Measurements from ENCODE around the gene PFDN6. TPM values are rescaled to one million over a fixed set of nuclear protein-coding genes. Genes with fewer than 3 reads are reported as not detected.

PFDN6 gene
- total and polyA plus RNA-seq, 2 of the 13 experiments (the other 11 are each of a cell fraction or from before 2014, with no cell fraction given), result 75.5 to 87.0 TPM

DNA sequence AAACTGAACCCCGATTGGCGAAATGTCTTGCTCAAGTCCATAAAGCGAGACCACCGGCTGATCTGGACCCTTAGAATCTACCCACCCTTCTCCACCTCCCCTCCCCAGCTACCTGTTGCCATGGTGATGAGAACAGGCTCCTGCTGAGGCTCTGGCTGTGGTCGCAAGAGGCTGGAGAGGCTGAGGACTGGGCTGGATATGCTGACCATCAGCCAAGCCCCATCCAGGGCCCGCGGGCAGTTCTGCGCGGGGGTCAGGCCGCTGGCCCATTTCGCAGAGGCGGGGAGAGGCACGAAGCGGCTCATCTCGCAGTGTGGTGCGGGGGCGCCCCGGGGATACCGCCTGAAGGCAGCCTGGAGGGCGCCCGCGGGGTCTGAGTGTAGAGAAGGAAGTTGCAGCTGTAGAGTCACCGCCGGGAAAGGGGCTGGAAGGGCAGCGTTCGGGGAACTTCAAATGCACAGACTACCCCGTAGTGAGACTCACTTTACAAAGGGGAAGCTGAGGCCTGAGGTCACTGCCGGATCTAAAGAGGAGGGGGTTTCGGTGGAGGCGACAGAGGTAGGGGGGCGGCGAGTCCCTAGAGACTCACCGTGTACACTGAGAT, 23.8 kb downstream of the PFDN6 start (continued):
- TF ChIP-seq, protein P1, sequence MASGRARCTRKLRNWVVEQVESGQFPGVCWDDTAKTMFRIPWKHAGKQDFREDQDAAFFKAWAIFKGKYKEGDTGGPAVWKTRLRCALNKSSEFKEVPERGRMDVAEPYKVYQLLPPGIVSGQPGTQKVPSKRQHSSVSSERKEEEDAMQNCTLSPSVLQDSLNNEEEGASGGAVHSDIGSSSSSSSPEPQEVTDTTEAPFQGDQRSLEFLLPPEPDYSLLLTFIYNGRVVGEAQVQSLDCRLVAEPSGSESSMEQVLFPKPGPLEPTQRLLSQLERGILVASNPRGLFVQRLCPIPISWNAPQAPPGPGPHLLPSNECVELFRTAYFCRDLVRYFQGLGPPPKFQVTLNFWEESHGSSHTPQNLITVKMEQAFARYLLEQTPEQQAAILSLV (CRISPR knock-in tag; IDR thresholded peaks at IDR 0.05; ENCODE audit: borderline replicate concordance), result peak; percentile 25; the same call in 1 of the 2 replicates
- TF ChIP-seq, protein P2, sequence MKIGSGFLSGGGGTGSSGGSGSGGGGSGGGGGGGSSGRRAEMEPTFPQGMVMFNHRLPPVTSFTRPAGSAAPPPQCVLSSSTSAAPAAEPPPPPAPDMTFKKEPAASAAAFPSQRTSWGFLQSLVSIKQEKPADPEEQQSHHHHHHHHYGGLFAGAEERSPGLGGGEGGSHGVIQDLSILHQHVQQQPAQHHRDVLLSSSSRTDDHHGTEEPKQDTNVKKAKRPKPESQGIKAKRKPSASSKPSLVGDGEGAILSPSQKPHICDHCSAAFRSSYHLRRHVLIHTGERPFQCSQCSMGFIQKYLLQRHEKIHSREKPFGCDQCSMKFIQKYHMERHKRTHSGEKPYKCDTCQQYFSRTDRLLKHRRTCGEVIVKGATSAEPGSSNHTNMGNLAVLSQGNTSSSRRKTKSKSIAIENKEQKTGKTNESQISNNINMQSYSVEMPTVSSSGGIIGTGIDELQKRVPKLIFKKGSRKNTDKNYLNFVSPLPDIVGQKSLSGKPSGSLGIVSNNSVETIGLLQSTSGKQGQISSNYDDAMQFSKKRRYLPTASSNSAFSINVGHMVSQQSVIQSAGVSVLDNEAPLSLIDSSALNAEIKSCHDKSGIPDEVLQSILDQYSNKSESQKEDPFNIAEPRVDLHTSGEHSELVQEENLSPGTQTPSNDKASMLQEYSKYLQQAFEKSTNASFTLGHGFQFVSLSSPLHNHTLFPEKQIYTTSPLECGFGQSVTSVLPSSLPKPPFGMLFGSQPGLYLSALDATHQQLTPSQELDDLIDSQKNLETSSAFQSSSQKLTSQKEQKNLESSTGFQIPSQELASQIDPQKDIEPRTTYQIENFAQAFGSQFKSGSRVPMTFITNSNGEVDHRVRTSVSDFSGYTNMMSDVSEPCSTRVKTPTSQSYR (CRISPR knock-in tag; IDR thresholded peaks at IDR 0.05; ENCODE audit: borderline replicate concordance), result 0 out of 2 replicates have a peak, but pooled peaks have one; percentile 20
- TF ChIP-seq ZNF629 (CRISPR knock-in tag; conservative IDR thresholded peaks at IDR 0.05), result peak; percentile 82
- TF ChIP-seq, protein P3, sequence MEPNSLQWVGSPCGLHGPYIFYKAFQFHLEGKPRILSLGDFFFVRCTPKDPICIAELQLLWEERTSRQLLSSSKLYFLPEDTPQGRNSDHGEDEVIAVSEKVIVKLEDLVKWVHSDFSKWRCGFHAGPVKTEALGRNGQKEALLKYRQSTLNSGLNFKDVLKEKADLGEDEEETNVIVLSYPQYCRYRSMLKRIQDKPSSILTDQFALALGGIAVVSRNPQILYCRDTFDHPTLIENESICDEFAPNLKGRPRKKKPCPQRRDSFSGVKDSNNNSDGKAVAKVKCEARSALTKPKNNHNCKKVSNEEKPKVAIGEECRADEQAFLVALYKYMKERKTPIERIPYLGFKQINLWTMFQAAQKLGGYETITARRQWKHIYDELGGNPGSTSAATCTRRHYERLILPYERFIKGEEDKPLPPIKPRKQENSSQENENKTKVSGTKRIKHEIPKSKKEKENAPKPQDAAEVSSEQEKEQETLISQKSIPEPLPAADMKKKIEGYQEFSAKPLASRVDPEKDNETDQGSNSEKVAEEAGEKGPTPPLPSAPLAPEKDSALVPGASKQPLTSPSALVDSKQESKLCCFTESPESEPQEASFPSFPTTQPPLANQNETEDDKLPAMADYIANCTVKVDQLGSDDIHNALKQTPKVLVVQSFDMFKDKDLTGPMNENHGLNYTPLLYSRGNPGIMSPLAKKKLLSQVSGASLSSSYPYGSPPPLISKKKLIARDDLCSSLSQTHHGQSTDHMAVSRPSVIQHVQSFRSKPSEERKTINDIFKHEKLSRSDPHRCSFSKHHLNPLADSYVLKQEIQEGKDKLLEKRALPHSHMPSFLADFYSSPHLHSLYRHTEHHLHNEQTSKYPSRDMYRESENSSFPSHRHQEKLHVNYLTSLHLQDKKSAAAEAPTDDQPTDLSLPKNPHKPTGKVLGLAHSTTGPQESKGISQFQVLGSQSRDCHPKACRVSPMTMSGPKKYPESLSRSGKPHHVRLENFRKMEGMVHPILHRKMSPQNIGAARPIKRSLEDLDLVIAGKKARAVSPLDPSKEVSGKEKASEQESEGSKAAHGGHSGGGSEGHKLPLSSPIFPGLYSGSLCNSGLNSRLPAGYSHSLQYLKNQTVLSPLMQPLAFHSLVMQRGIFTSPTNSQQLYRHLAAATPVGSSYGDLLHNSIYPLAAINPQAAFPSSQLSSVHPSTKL (CRISPR knock-in tag; IDR thresholded peaks at IDR 0.05), result 0 out of 2 replicates have a peak, but pooled peaks have one; percentile 4
- peak; percentile 69; the same call in 1 of the 2 replicates for TF ChIP-seq KDM5A (IDR thresholded peaks at IDR 0.05; ENCODE audit: borderline replicate concordance, low read length)
- 0 out of 2 replicates have a peak, but pooled peaks have one; percentile 0 for TF ChIP-seq FOXO1 (CRISPR knock-in tag; IDR thresholded peaks at IDR 0.05)
- no peak for TF ChIP-seq ZNF441 (CRISPR knock-in tag; IDR thresholded peaks at IDR 0.05; ENCODE audit: borderline replicate concordance)
- 0 out of 2 replicates have a peak, but pooled peaks have one; percentile 17 for TF ChIP-seq MEF2D (CRISPR knock-in tag; IDR thresholded peaks at IDR 0.05)
- peak; percentile 17; the same call in 1 of the 2 replicates for TF ChIP-seq ZMYM3 (CRISPR knock-in tag; IDR thresholded peaks at IDR 0.05)
- TF ChIP-seq, protein P4, sequence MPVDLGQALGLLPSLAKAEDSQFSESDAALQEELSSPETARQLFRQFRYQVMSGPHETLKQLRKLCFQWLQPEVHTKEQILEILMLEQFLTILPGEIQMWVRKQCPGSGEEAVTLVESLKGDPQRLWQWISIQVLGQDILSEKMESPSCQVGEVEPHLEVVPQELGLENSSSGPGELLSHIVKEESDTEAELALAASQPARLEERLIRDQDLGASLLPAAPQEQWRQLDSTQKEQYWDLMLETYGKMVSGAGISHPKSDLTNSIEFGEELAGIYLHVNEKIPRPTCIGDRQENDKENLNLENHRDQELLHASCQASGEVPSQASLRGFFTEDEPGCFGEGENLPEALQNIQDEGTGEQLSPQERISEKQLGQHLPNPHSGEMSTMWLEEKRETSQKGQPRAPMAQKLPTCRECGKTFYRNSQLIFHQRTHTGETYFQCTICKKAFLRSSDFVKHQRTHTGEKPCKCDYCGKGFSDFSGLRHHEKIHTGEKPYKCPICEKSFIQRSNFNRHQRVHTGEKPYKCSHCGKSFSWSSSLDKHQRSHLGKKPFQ (CRISPR knock-in tag; IDR thresholded peaks at IDR 0.05; ENCODE audit: insufficient replicate concordance), result peak; percentile 18
- TF ChIP-seq ZSCAN25 (CRISPR knock-in tag; IDR thresholded peaks at IDR 0.05), result 0 out of 2 replicates have a peak, but pooled peaks have one; percentile 36
- TF ChIP-seq ZNF350 (CRISPR knock-in tag; IDR thresholded peaks at IDR 0.05; ENCODE audit: borderline replicate concordance, low read depth), result peak; percentile 65; the same call in 1 of the 2 replicates
- TF ChIP-seq ATF7-NPFF (CRISPR knock-in tag; IDR thresholded peaks at IDR 0.05; ENCODE audit: low read depth), result no peak
- TF ChIP-seq FOXK1 (CRISPR knock-in tag; IDR thresholded peaks at IDR 0.05; ENCODE audit: borderline replicate concordance, low read depth), result peak; percentile 9; the same call in 1 of the 2 replicates
- 0 out of 2 replicates have a peak, but pooled peaks have one; percentile 15 for TF ChIP-seq ZKSCAN5 (CRISPR knock-in tag; IDR thresholded peaks at IDR 0.05)
- TF ChIP-seq SRY (CRISPR knock-in tag; IDR thresholded peaks at IDR 0.05), result peak; percentile 34
- peak; percentile 21 for TF ChIP-seq ZNF607 (CRISPR knock-in tag; IDR thresholded peaks at IDR 0.05; ENCODE audit: borderline replicate concordance)
- TF ChIP-seq TGIF2 (CRISPR knock-in tag; IDR thresholded peaks at IDR 0.05), result no peak
- TF ChIP-seq SPEN (CRISPR knock-in tag; IDR thresholded peaks at IDR 0.05; ENCODE audit: low read depth), result no peak
- peak; percentile 62 for TF ChIP-seq RFX1 (IDR thresholded peaks at IDR 0.05)
